Esophagus muscularis mucosa (tissue), 4 donors: Measurements from ENCODE around the gene TM4SF18. TPM values are rescaled to one million over a fixed set of nuclear protein-coding genes. Genes with fewer than 3 reads are reported as not detected.

Experiments used
- DNase-seq: peaks from one replicate; pipeline ENCODE4 v3.0.0-alpha.2; 2017; ENCODE audit errors: extremely low spot score
- H3K27ac ChIP-seq, 4 donors: fragments of 200-600 bp; sonication (generic); replicated peaks in 1 of 4; 1 replicate in 3 of 4; 2 replicates in 1 of 4; pipeline ENCODE4 v1.5.1; 2016 to 2019; ENCODE audit warnings: mild to moderate bottlenecking in 1 of 4
- H3K27me3 ChIP-seq, 4 donors: fragments of 200-600 bp; sonication (generic); one replicate each; pipeline versions ENCODE4 v1.5.1 to v1.6.0; 2016 to 2019
- H3K36me3 ChIP-seq, 4 donors: fragments of 200-600 bp; sonication (generic); one replicate each; pipeline ENCODE4 v1.5.1; 2016 to 2019
- H3K4me1 ChIP-seq, 4 donors: fragments of 200-600 bp; sonication (generic); one replicate each; pipeline ENCODE4 v1.5.1; 2016 to 2019
- H3K4me3 ChIP-seq, 4 donors: fragments of 200-600 bp; sonication (generic); 1 replicate in 2 of 4; 2 replicates in 2 of 4; pipeline ENCODE4 v1.5.1; 2016 to 2019; ENCODE audit warnings: mild to moderate bottlenecking in 4 of 4, moderate library complexity in 1 of 4
- H3K9me3 ChIP-seq, 4 donors: fragments of 200-600 bp; sonication (generic); 1 replicate in 3 of 4; 2 replicates in 1 of 4; pipeline ENCODE4 v1.5.1; 2016 to 2019
- CTCF ChIP-seq, 3 experiments: fragments of 200-600 bp in 2 of 3; fragments of 450-650 bp in 1 of 3; sonication (generic) in 2 of 3; IDR thresholded peaks; one replicate each; pipeline ENCODE4 v1.5.1; 2017 to 2019; ENCODE audit warnings: antibody characterized with exemption in 3 of 3, mild to moderate bottlenecking in 2 of 3, moderate library complexity in 1 of 3
- EP300 ChIP-seq: sonication (generic); formaldehyde crosslinking; IDR thresholded peaks from one replicate; pipeline ENCODE4 v1.6.1; 2017; ENCODE audit warnings: antibody characterized with exemption
- POLR2A ChIP-seq: fragments of 450-650 bp; IDR thresholded peaks from one replicate; pipeline ENCODE4 v1.6.1; 2017; ENCODE audit warnings: antibody characterized with exemption, moderate library complexity, mild to moderate bottlenecking, low read depth
- POLR2AphosphoS5 ChIP-seq, 2 donors: sonication (generic); formaldehyde crosslinking; IDR thresholded peaks; one replicate each; pipeline ENCODE4 v1.6.1; 2017; ENCODE audit warnings: antibody characterized with exemption in 2 of 2
- WGBS: methylation state at CpG from one replicate; pipeline ENCODE4 v1.1.5; 2018; 5-methylcytosine and 5-hydroxymethylcytosine counted together
- intact Hi-C: fragments of 100-400 bp; cut with DNase I; formaldehyde crosslinking; loops from one replicate; pipeline ENCODE4 v1.15.1; 2023
- total RNA-seq, 4 donors: library from RNA; depleted of rRNA; stranded (reverse); fragments of >200 nt; gene quantifications; one replicate each; pipeline versions ENCODE4 v1.1.0 to v1.2.1, GENCODE V29; 2016

Gene TM4SF18
- total RNA-seq, 4 donors from 2014 or later = 0.83 to 10.6 (median 6.5) TPM

GRCh38 chr3:149277331-149277813 is 56.1 kb downstream of the TM4SF18 start:
- peaks cover 0 to 13% (median 11%) of the 10 kb centered on the region in 4 donors for H3K4me1 ChIP-seq
- 75% methylated on average over 3 of the region's 3 CpGs for WGBS
- H3K36me3 ChIP-seq = no peaks in the 10 kb centered on the region
- no peak for DNase-seq
- H3K27ac ChIP-seq = no peak overlapping the region
- H3K27me3 ChIP-seq = no peaks in the 10 kb centered on the region
- no peaks in the 10 kb centered on the region for H3K9me3 ChIP-seq
- TF ChIP-seq CTCF (IDR thresholded peaks at IDR 0.05) (no peak), POLR2A (no peak), EP300 (no peak), POLR2AphosphoS5 (IDR thresholded peaks at IDR 0.05) (no peak)
- intact Hi-C loops = loop anchor here (10.0 kb wide), 1 partner anchor 207 kb away; no protein-coding TSS in a partner anchor
- H3K4me3 ChIP-seq = no peak overlapping the region

- no peak for DNase-seq
- no peaks in the 10 kb centered on the region for H3K27me3 ChIP-seq
Measured at GRCh38 chr3:149276619-149277018, 56.8 kb downstream of the TM4SF18 start.

GRCh38 chr3:149274220-149274619 is 59.2 kb downstream of the TM4SF18 start:
- TF ChIP-seq POLR2AphosphoS5 (IDR thresholded peaks at IDR 0.05) (no peak), POLR2A (no peak), EP300 (no peak), CTCF (IDR thresholded peaks at IDR 0.05) (no peak)
- 71% methylated on average over 3 of the region's 3 CpGs for WGBS
- DNase-seq = peak; percentile 80

More at GRCh38 chr3:149276619-149277018, 56.8 kb downstream of the TM4SF18 start:
- TF ChIP-seq CTCF (IDR thresholded peaks at IDR 0.05) = no peak
- no peak for TF ChIP-seq POLR2A
- TF ChIP-seq POLR2AphosphoS5 (IDR thresholded peaks at IDR 0.05) = no peak
- TF ChIP-seq EP300 = no peak
- no peak overlapping the region for H3K27ac ChIP-seq
- 96% methylated on average over 3 of the region's 3 CpGs for WGBS
- intact Hi-C loops = loop anchor here (10.0 kb wide), 1 partner anchor 208 kb away; no protein-coding TSS in a partner anchor
- no peaks in the 10 kb centered on the region for H3K9me3 ChIP-seq
- H3K4me3 ChIP-seq = no peak overlapping the region
- H3K36me3 ChIP-seq = no peaks in the 10 kb centered on the region
- H3K4me1 ChIP-seq = peaks cover 0 to 15% (median 11%) of the 10 kb centered on the region in 4 donors

GRCh38 chr3:149273096-149273751 is 60.2 kb downstream of the TM4SF18 start:
- no peak overlapping the region for H3K27ac ChIP-seq
- no peaks in the 10 kb centered on the region for H3K36me3 ChIP-seq
- no peak overlapping the region for H3K4me3 ChIP-seq

More at GRCh38 chr3:149274220-149274619, 59.2 kb downstream of the TM4SF18 start:
- H3K9me3 ChIP-seq = no peaks in the 10 kb centered on the region
- H3K4me1 ChIP-seq = peaks cover 0 to 15% (median 11%) of the 10 kb centered on the region in 4 donors
- no peaks in the 10 kb centered on the region for H3K27me3 ChIP-seq
- H3K27ac ChIP-seq = no peak overlapping the region
- no peaks in the 10 kb centered on the region for H3K36me3 ChIP-seq
- H3K4me3 ChIP-seq = no peak overlapping the region
- intact Hi-C loops = loop anchor here (5.0 to 10.0 kb wide), 2 partner anchors 211 to 412 kb away; no protein-coding TSS in a partner anchor

More at GRCh38 chr3:149273096-149273751, 60.2 kb downstream of the TM4SF18 start:
- WGBS = 41% methylated on average over 4 of the region's 4 CpGs
- no peaks in the 10 kb centered on the region for H3K9me3 ChIP-seq
- TF ChIP-seq POLR2A (no peak), CTCF (IDR thresholded peaks at IDR 0.05) (peak; percentile 92 to 97 (median 95))
- no peaks in the 10 kb centered on the region for H3K27me3 ChIP-seq
- DNase-seq = no peak
- intact Hi-C loops = loop anchor here (1.0 to 10.0 kb wide), 4 partner anchors 152 to 411 kb away; no protein-coding TSS in a partner anchor
- H3K4me1 ChIP-seq = peaks cover 0 to 15% (median 11%) of the 10 kb centered on the region in 4 donors
